Upper lobe of left lung (tissue), 4 donors: ENCODE data around the gene RNF40.

ENCODE experiments used
- EP300 ChIP-seq, 4 donors: sonication (generic); formaldehyde crosslinking; IDR thresholded peaks; one replicate each; pipeline ENCODE4 v1.5.1; 2017; ENCODE audit warnings: antibody characterized with exemption in 4 of 4, control low read depth in 2 of 4
- POLR2A ChIP-seq, 4 donors: fragments of 450-650 bp; IDR thresholded peaks; one replicate each; pipeline ENCODE4 v1.5.1; 2016 to 2017; ENCODE audit warnings: antibody characterized with exemption in 4 of 4, mild to moderate bottlenecking in 2 of 4
- POLR2AphosphoS5 ChIP-seq, 2 donors: sonication (generic); formaldehyde crosslinking; IDR thresholded peaks; one replicate each; pipeline ENCODE4 v1.5.1; 2017; ENCODE audit warnings: antibody characterized with exemption in 2 of 2
- TF ChIP-seq, protein P1 (sequence below), 6 experiments: fragments of 450-650 bp in 4 of 6; fragments of 200-600 bp in 2 of 6; sonication (generic) in 2 of 6; IDR thresholded peaks; one replicate each; pipeline ENCODE4 v1.5.1; 2016 to 2019; ENCODE audit warnings: antibody characterized with exemption in 6 of 6

DNA sequence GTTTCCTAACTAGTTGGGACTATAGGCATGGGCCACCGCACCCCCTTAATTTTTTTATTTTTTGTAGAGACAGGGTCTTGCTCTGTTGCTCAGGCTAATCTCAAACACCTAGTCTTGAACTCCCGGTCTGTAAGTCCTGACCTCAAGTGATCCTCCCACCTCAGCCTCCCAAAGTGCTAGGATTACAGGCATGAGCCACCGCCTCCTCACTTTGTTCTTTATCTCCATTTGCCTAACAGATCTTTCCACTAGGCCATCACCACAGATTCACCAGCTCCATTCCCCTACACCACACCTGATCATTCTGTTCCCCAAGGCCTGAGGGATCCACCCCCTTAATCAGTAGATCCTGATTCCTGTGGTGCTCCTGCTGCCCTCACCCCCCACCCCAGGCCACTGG, 32.5 kb downstream of the RNF40 start:
- TF ChIP-seq, protein P1, sequence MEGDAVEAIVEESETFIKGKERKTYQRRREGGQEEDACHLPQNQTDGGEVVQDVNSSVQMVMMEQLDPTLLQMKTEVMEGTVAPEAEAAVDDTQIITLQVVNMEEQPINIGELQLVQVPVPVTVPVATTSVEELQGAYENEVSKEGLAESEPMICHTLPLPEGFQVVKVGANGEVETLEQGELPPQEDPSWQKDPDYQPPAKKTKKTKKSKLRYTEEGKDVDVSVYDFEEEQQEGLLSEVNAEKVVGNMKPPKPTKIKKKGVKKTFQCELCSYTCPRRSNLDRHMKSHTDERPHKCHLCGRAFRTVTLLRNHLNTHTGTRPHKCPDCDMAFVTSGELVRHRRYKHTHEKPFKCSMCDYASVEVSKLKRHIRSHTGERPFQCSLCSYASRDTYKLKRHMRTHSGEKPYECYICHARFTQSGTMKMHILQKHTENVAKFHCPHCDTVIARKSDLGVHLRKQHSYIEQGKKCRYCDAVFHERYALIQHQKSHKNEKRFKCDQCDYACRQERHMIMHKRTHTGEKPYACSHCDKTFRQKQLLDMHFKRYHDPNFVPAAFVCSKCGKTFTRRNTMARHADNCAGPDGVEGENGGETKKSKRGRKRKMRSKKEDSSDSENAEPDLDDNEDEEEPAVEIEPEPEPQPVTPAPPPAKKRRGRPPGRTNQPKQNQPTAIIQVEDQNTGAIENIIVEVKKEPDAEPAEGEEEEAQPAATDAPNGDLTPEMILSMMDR (IDR thresholded peaks at IDR 0.05), result no peak
- TF ChIP-seq POLR2A (IDR thresholded peaks at IDR 0.05) (no peak), POLR2AphosphoS5 (IDR thresholded peaks at IDR 0.05) (no peak), EP300 (IDR thresholded peaks at IDR 0.05) (no peak)
